Measurements from ENCODE around the gene PRKAG2.

PRKAG2 gene

GRCh38 chr7:151715666-151716315 is 161.1 kb downstream of the PRKAG2 start:
- FAIRE-seq (no peak), DNase-seq (ENCODE audit: low spot score) (no peak)

DNA sequence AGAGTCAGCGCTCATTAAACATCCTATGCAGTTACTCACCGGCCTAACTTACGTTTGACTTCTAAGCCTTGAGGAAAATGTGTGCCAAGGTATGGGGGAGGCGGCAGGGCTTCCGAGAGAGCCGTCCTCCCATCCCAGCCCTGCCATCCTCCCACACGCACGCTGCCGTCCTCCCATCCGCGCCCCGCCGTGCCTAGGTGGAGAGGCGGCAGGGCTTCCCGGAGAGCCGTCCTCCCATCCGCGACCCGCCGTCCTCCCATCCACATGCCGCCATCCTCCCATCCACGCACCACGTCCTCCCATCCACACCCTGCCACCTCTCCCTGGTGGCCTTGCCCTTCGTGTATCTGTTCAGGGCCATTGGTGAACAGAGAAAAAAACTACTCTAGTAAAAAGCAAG is 162.7 kb downstream of the PRKAG2 start:
- FAIRE-seq (no peak), DNase-seq (ENCODE audit: low spot score) (no peak)

- DNase-seq (ENCODE audit: low spot score): no peak
- FAIRE-seq: no peak
These were observed 164.1 kb downstream of the PRKAG2 start for GRCh38 chr7:151712810-151713125.

DNA sequence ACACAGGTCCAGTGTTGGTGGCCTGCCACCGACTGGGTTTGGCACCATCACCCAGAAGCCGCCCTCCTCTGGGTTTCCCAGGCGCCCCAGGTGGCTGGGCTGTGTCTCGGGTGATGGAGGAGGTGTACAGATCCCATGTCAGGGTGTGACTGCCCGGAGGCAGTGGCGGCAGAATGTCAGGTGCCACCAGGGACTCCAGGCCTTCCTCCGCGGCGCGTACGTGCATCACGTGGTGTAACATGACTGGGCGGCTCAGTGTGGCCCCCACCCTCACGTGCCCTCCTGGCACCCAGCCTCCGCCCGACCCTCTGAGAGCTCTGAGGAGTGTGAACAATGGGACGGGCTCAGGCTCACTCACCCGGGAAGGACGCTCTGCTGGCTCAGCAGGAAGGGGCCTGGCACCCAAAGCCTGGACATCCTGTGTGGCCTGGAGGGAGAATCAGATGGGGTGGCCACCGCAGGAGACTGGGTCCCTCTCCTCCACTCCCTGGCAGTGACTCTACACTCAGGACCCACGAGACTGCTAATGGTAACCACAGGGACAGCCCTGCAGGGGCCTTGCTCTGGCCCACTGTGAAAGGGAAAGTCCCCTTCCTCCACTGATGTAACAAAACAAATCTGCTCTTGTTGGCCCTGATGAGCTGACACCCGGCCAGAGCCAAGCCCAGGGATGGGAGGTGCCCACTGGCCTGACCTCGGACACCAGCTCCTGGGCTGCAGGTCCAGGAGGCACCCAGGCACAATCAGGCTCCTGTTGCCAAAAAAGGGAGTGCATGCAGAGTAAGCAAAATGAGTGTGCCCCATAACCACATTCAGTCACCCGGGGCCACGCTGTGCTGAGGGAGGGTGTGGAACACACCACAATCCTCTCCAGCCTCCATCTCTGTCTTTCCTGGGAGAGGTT is 164.8 kb downstream of the PRKAG2 start:
- FAIRE-seq (peak; percentile 87), DNase-seq (ENCODE audit: low spot score) (peak; percentile 95)

DNA sequence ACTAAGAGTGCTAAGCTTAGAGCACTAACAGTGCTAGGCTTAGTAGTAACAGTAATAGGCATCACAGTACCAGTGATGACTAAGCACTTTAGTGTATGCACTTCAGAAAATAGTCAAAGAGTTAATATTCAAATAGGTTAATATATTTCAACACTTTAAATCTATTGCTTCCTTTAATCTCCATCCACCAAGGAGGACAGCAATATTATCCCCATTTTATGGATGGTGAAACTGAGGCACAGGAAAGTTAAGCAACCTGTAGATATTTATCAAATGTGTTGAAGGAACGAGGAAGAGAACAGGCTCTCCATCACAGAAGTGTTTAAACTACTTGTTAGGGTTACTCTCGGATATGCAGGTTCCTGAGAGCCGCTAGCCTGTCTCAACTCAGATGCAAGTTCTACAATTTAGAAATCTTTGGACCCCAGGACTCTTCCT is 165.5 kb downstream of the PRKAG2 start:
- no peak for FAIRE-seq
- no peak for DNase-seq (ENCODE audit: low spot score)

- no peak for FAIRE-seq
These were observed 166.1 kb downstream of the PRKAG2 start for GRCh38 chr7:151710646-151711434.

DNA sequence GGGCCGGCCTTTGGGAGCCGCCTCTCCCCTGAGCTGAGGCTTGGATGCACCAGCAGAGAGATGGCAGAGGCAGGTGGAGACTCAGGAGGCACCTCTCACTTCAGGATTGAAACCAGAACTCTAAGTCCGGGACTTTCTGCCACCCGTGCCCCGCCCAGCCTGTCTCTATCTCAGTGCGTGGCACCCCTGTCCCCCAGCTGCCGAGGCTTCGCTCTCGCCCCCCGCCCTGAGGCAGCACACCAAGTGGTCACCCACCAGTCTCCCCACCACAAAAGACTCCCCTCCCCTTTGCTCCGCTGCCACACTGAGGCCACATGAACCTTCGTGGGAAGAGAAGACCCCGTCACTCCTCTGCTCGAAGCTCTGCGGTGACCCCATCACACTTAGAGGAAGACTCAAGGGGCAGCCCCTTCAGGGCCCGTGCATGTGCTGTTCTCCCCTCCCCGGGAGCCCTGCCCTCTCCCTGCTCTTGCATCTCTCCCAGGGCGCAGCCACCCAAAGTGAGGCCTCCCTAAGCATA is 166.7 kb downstream of the PRKAG2 start:
- FAIRE-seq (no peak), DNase-seq (ENCODE audit: low spot score) (no peak)

More at GRCh38 chr7:151710646-151711434, 166.1 kb downstream of the PRKAG2 start:
- DNase-seq (ENCODE audit: low spot score): no peak

- DNase-seq (ENCODE audit: low spot score) (no peak), FAIRE-seq (no peak)
These were observed 167.5 kb downstream of the PRKAG2 start for GRCh38 chr7:151709141-151710038.

GRCh38 chr7:151708610-151709009 is 168.3 kb downstream of the PRKAG2 start:
- DNase-seq (ENCODE audit: low spot score): no peak
- FAIRE-seq: no peak

GRCh38 chr7:151707757-151708156 is 169.2 kb downstream of the PRKAG2 start:
- DNase-seq (ENCODE audit: low spot score): no peak

DNA sequence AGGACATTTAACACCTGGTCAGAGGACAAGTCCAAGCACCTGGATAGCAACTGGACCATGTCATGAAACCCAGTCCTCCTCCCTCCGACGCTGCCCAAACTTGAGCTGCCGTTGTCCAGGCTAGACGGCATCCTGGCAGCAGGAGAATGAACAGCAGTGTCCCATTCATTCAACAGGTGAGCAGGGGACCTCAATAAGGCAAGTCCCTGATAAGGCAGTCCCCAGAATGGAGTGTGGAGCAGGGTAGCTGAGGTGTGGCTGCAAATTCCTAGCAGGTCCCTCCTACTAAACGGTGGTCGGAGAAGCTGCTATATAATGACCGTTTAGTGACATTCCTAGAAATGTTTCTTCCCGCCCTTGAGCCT is 169.8 kb downstream of the PRKAG2 start:
- FAIRE-seq (no peak), DNase-seq (ENCODE audit: low spot score) (no peak)

More at GRCh38 chr7:151707757-151708156, 169.2 kb downstream of the PRKAG2 start:
- no peak for FAIRE-seq

DNA sequence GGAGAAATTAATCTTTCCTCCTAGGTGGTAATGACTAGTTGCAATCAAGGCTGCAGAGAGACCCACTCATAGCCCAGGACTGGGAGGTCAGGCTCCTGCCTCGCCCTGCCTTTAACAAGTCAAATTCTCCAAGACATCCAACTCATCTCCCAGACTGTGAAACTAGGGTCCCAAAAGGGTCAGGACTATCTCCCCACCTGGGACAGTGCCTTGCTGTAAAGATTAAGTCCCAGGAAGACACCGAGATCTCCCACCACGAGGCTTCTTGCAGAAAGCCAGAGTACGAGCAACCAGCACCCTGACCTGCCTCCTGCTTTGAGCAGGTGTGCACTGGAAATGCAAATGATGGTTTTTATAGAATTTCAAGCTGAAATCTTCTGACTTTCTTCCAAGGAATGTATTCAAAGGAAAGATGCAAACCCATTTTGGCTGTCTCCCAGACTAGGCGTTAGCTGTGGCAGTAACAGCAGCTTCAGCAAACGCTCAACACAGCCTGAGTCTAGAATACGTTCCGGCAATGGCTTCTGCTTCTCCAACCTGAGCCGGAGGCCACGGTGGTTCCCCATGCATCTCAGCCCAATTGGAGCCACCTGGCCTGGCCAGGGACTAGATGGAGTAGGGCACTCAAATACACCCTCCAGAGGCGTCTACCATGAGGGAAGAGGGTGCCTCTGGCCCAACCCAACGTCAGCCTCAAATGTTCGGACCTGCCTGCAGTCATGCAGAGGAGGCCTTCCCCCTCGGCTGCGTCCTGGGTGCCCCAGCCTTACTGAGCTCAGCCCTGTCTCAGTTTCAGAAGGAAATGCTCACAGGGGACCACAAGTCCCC is 170.4 kb downstream of the PRKAG2 start:
- DNase-seq (ENCODE audit: low spot score): no peak
- FAIRE-seq: no peak

DNA sequence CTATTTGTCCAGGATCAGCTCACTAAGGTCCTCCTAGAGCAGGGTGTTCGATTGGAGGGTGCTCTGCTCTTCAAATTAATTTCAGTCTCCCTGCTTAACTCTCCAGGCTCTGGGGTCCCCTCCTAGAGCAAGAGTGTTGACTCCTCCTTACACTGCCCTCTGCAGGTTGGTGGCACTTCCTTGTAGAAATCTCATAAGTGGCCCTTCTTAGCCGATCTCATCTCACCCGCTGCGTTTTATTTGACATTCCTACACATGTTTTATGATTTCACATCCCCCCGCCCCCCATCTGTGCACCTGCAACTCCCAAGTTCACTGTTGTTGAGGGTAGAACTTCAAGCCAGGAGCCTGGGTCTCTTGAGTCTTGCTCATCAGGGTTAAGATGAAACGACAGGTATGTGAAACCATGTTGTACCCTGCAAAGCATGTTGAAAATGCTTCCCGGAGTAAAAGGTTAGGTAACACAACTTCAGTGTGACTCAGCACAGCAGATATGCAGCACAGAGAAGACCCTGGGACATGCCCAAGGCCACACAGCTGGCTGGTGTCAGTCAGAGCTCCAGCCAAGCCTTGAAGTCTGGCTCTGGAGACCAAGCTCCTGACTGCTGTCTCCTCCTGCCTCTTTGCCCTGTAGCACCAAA is 171.2 kb downstream of the PRKAG2 start:
- DNase-seq (ENCODE audit: low spot score) (peak; percentile 56), FAIRE-seq (no peak)

- FAIRE-seq: no peak
- no peak for DNase-seq (ENCODE audit: low spot score)
These were observed 171.8 kb downstream of the PRKAG2 start for GRCh38 chr7:151704960-151705635.

- FAIRE-seq: no peak
- DNase-seq (ENCODE audit: low spot score): no peak
These were observed 172.5 kb downstream of the PRKAG2 start for GRCh38 chr7:151704299-151704959.

GRCh38 chr7:151702961-151703360 is 174.0 kb downstream of the PRKAG2 start:
- DNase-seq (ENCODE audit: low spot score): no peak
- no peak for FAIRE-seq

- peak; percentile 86 for FAIRE-seq
- peak; percentile 90 for DNase-seq (ENCODE audit: low spot score)
These were observed 176.2 kb downstream of the PRKAG2 start for GRCh38 chr7:151700586-151701165.

DNA sequence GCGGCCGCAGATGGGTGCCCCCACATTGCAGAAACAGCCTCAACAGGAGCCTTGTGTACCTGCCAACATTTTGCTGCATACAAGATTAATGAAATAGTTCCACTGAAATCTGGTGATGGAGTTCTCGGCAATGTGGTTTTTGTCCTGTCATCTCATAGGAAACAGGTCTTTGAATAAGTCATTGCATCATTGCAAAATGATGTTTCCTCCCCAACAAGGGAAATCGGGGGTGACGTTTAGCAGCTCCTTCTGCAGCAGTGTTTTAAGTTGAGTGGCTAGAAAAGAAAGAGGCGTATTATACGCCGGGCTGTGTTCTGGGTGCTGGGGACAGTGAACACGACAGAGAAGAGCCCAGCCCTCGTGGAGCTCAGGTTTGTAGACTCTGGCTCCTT is 177.0 kb downstream of the PRKAG2 start:
- peak; percentile 57 for DNase-seq (ENCODE audit: low spot score)
- FAIRE-seq: no peak

Data from RCC 7860 (cell line).